ENCODE results near the gene PTPRN2. TPM values are rescaled to one million over a fixed set of nuclear protein-coding genes. Genes with fewer than 3 reads are reported as not detected.

Gene PTPRN2
- total RNA-seq, 1 donor, result 0.09 TPM

GRCh38 chr7:157801971-157802675, 785.5 kb downstream of the PTPRN2 start:
- TF ChIP-seq, protein P1, sequence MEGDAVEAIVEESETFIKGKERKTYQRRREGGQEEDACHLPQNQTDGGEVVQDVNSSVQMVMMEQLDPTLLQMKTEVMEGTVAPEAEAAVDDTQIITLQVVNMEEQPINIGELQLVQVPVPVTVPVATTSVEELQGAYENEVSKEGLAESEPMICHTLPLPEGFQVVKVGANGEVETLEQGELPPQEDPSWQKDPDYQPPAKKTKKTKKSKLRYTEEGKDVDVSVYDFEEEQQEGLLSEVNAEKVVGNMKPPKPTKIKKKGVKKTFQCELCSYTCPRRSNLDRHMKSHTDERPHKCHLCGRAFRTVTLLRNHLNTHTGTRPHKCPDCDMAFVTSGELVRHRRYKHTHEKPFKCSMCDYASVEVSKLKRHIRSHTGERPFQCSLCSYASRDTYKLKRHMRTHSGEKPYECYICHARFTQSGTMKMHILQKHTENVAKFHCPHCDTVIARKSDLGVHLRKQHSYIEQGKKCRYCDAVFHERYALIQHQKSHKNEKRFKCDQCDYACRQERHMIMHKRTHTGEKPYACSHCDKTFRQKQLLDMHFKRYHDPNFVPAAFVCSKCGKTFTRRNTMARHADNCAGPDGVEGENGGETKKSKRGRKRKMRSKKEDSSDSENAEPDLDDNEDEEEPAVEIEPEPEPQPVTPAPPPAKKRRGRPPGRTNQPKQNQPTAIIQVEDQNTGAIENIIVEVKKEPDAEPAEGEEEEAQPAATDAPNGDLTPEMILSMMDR (IDR thresholded peaks at IDR 0.05; ENCODE audit: insufficient read depth, low read length), result no peak
- DNase-seq (ENCODE audit: low read depth), result no peak
- no peak overlapping the region for H3K4me3 ChIP-seq (ENCODE audit: low read depth, low read length)

- TF ChIP-seq, protein P1 (IDR thresholded peaks at IDR 0.05; ENCODE audit: insufficient read depth, low read length), result no peak
- no peak for DNase-seq (ENCODE audit: low read depth)
- H3K4me3 ChIP-seq (ENCODE audit: low read depth, low read length), result no peak overlapping the region
Measured at GRCh38 chr7:157801113-157801512, 786.5 kb downstream of the PTPRN2 start.

GRCh38 chr7:157800281-157800680, 787.3 kb downstream of the PTPRN2 start:
- H3K4me3 ChIP-seq (ENCODE audit: low read depth, low read length), result no peak overlapping the region
- TF ChIP-seq, protein P1 (IDR thresholded peaks at IDR 0.05; ENCODE audit: insufficient read depth, low read length), result no peak
- no peak for DNase-seq (ENCODE audit: low read depth)

DNA sequence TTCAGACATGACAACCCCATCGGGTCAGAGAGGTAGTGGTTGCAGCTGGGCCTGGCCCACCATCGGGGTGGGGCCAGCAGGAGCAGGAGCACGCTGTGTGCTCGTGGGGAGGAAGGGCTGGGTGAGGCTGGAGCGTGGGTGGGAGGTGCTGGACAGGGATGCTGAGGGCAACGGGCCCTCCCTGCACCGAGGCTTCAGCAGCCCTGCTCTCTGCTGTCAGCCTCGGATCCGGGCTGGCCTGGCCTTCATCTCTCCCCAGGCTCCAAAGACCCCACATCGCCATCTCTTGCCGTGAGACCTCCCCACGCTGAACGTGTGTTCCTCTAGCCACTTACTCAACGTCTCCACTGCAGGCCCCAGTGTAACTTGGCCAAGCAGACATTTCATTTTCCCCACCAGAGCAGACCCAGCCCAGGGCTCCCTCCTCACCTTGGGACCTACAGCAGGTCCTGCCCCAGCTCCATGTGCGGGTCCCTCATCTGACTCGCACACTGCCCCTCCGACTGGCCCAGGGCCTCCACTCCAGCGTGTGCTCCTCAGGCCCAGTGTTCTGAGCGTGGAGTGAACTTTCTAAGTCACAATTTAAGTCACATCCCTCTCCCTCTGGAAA, 788.4 kb downstream of the PTPRN2 start:
- H3K4me3 ChIP-seq (ENCODE audit: low read depth, low read length), result no peak overlapping the region
- no peak for DNase-seq (ENCODE audit: low read depth)
- TF ChIP-seq, protein P1 (IDR thresholded peaks at IDR 0.05; ENCODE audit: insufficient read depth, low read length), result no peak

DNA sequence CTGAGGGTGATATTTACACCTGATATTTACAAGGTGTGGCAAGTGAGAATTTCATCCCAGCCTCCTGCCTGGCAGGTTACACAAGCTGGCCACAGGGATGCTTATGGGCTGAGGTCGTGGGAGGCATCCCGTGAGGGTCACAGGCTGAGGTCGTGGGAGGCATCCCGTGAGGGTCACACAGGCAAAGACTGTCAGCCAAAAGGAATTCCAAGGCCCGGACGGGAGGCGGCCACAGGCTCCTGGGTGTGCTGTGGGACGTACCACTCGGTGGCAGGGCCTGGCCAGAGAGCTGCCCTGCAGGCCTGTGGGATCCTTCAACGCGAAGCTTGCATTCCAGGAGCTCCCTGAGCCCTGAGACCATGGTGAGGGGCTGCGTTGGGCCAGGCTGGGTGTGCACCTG, 790.3 kb downstream of the PTPRN2 start:
- no peak for DNase-seq (ENCODE audit: low read depth)
- H3K4me3 ChIP-seq (ENCODE audit: low read depth, low read length), result no peak overlapping the region
- TF ChIP-seq, protein P1 (IDR thresholded peaks at IDR 0.05; ENCODE audit: insufficient read depth, low read length), result no peak

- DNase-seq (ENCODE audit: low read depth), result no peak
- H3K4me3 ChIP-seq (ENCODE audit: low read depth, low read length), result no peak overlapping the region
- TF ChIP-seq, protein P1 (IDR thresholded peaks at IDR 0.05; ENCODE audit: insufficient read depth, low read length), result no peak
Measured at GRCh38 chr7:157796846-157797245, 790.8 kb downstream of the PTPRN2 start.

Measured in fibroblast of the aortic adventitia (primary cell).